Endothelial cell of umbilical vein (primary cell): Measurements from ENCODE around the gene ATP1A4. TPM values are rescaled to one million over a fixed set of nuclear protein-coding genes. Genes with fewer than 3 reads are reported as not detected.

Experiments
- BruUV-seq: library from RNA; stranded (reverse); fragments of 400-500 nt; replicated peaks from 2 replicates; lab custom pipeline; 2021; lab: Mats Ljungman, UMichigan
- CTCF ChIA-PET: fragments of 300-600, 350-600 bp; sonication (Branson Sonifier 250); formaldehyde crosslinking; loops from one replicate; lab custom pipeline; 2021; ENCODE audit warnings: antibody characterized with exemption, inconsistent platforms; lab: Charles Lee
- POLR2A ChIA-PET: fragments of 300-600, 350-600 bp; sonication (Branson Sonifier 250); formaldehyde crosslinking; loops from one replicate; lab custom pipeline; 2021; ENCODE audit warnings: antibody characterized with exemption, inconsistent platforms; lab: Charles Lee
- DNase-seq: peaks from one replicate; pipeline ENCODE4 v3.0.0-alpha.2; 2011; ENCODE audit warnings: low read depth, low spot score
- FAIRE-seq: peaks from 2 replicates; lab custom pipeline; 2011; peaks lifted over from hg19 to GRCh38; lab: Jason Lieb, UNC
- H2AFZ ChIP-seq: 2 replicates; pipeline ENCODE4 v1.6.0; 2012; ENCODE audit warnings: low read depth, low read length, control low read depth, inconsistent platforms
- H3K27ac ChIP-seq: 2 replicates; pipeline ENCODE4 v1.5.1; 2011; ENCODE audit warnings: low read depth, mild to moderate bottlenecking, control low read depth, low read length, moderate library complexity; ENCODE audit not compliant: insufficient read depth
- H3K27me3 ChIP-seq, 2 experiments: 2 replicates each; pipeline versions ENCODE4 v1.6.0 to v1.6.1; 2011; ENCODE audit warnings: low read length in 2 of 2, mixed read lengths in 1 of 2; ENCODE audit not compliant: control insufficient read depth in 2 of 2, insufficient read depth in 2 of 2
- H3K36me3 ChIP-seq, 2 experiments: 2 replicates in 1 of 2; 3 replicates in 1 of 2; pipeline ENCODE4 v1.5.1; 2011; ENCODE audit warnings: low read length in 2 of 2, mild to moderate bottlenecking in 1 of 2, moderate library complexity in 1 of 2; ENCODE audit not compliant: control insufficient read depth in 2 of 2, insufficient read depth in 2 of 2; ENCODE audit errors: extremely low read depth in 1 of 2
- H3K4me1 ChIP-seq: 3 replicates; pipeline ENCODE4 v1.5.1; 2011; ENCODE audit warnings: mild to moderate bottlenecking, low read length; ENCODE audit not compliant: control insufficient read depth, insufficient read depth; ENCODE audit errors: extremely low read depth
- H3K4me2 ChIP-seq: 2 replicates; pipeline ENCODE4 v1.6.1; 2011; ENCODE audit warnings: low read length, control low read depth, mixed read lengths; ENCODE audit not compliant: insufficient read depth
- H3K4me3 ChIP-seq, 3 experiments: fragments of 200-600 bp in 1 of 3; sonication (generic), shearing (Covaris generic) in 1 of 3; replicated peaks in 1 of 3; 2 replicates each; pipeline ENCODE4 v1.5.1; 2011 to 2016; ENCODE audit warnings: control low read depth in 3 of 3, low read length in 3 of 3, mild to moderate bottlenecking in 2 of 3, inconsistent platforms in 1 of 3, low read depth in 1 of 3, moderate library complexity in 1 of 3; ENCODE audit not compliant: insufficient read depth in 1 of 3
- H3K79me2 ChIP-seq: 2 replicates; pipeline ENCODE4 v1.6.0; 2012; ENCODE audit warnings: low read length, inconsistent platforms; ENCODE audit not compliant: control insufficient read depth, insufficient read depth
- H3K9ac ChIP-seq: replicated peaks from 2 replicates; pipeline ENCODE3; 2011; ENCODE audit warnings: low read length, control low read depth; ENCODE audit not compliant: insufficient read depth; ENCODE audit errors: extremely low read depth
- H3K9me1 ChIP-seq: replicated peaks from 3 replicates; pipeline ENCODE4 v1.6.0; 2011; ENCODE audit warnings: mild to moderate bottlenecking, low read length; ENCODE audit not compliant: control insufficient read depth, insufficient read depth; ENCODE audit errors: extremely low read depth
- H3K9me3 ChIP-seq: replicated peaks from 2 replicates; pipeline ENCODE4 v1.5.1; 2012; ENCODE audit warnings: low read length, inconsistent platforms; ENCODE audit not compliant: control insufficient read depth, insufficient read depth
- H4K20me1 ChIP-seq: replicated peaks from 2 replicates; pipeline ENCODE3; 2011; ENCODE audit warnings: mild to moderate bottlenecking, low read length; ENCODE audit not compliant: control insufficient read depth, insufficient read depth; ENCODE audit errors: extremely low read depth
- EZH2 ChIP-seq: IDR thresholded peaks from 2 replicates; pipeline ENCODE4 v1.6.1; 2012; ENCODE audit warnings: borderline replicate concordance, low read depth, mild to moderate bottlenecking, moderate library complexity, low read length, inconsistent platforms; ENCODE audit not compliant: severe bottlenecking
- FOS ChIP-seq: IDR thresholded peaks from 2 replicates; pipeline ENCODE4 v1.6.1; 2011; ENCODE audit warnings: mild to moderate bottlenecking, low read length, moderate library complexity, borderline replicate concordance; ENCODE audit not compliant: insufficient read depth
- GATA2 ChIP-seq: IDR thresholded peaks from 2 replicates; pipeline ENCODE4 v1.7.0; 2011; ENCODE audit warnings: low read depth, mild to moderate bottlenecking, moderate library complexity, mixed read lengths, low read length; ENCODE audit not compliant: insufficient read length, insufficient read depth
- JUN ChIP-seq: IDR thresholded peaks from 2 replicates; pipeline ENCODE4 v1.6.1; 2011; ENCODE audit warnings: borderline replicate concordance, low read depth; ENCODE audit not compliant: insufficient read length, insufficient read depth
- MAX ChIP-seq: IDR thresholded peaks from 2 replicates; pipeline ENCODE4 v1.6.1; 2011; ENCODE audit not compliant: insufficient read depth, insufficient read length
- MYC ChIP-seq: IDR thresholded peaks from one replicate; pipeline ENCODE4 v1.6.1; 2011; ENCODE audit warnings: mild to moderate bottlenecking, low read depth, low read length
- POLR2A ChIP-seq: IDR thresholded peaks from 2 replicates; pipeline ENCODE4 v1.6.1; 2012; ENCODE audit warnings: low read depth, mild to moderate bottlenecking, control low read depth, low read length
- POLR2AphosphoS5 ChIP-seq: IDR thresholded peaks from 2 replicates; pipeline ENCODE4 v1.6.1; 2012; ENCODE audit warnings: low read depth, mild to moderate bottlenecking, control low read depth, low read length, moderate library complexity; ENCODE audit not compliant: insufficient read depth
- dilution Hi-C: fragments of 300-500 bp; cut with MboI; formaldehyde crosslinking; loops from one replicate; pipeline ENCODE4 v1.15.0; 2019; ENCODE audit warnings: low sequenced_read_pairs; ENCODE audit not compliant: extremely low pct_ligation_motif_present
- intact Hi-C: fragments of 100-400 bp; cut with micrococcal nuclease; formaldehyde crosslinking; loops from one replicate; pipeline ENCODE4 v1.10.0; 2022
- polyA plus RNA-seq, 4 experiments: library from polyadenylated mRNA; depleted of rRNA in 3 of 4; stranded (reverse) in 3 of 4; unstranded in 1 of 4; fragments of >200 nt; gene quantifications; 2 replicates each; pipeline versions ENCODE4 v1.2.1 to v1.2.3, GENCODE V29; 2011 to 2012; ENCODE audit warnings: missing spikeins in 1 of 4
- total RNA-seq: library from RNA; stranded (reverse); gene quantifications from 2 replicates; pipeline ENCODE4 v1.2.3, GENCODE V29; 2021
- TF ChIP-seq, protein P1 (sequence below), 2 donors: IDR thresholded peaks; 1 replicate in 1 of 2; 2 replicates in 1 of 2; pipeline ENCODE4 v1.5.1; 2011; ENCODE audit warnings: low read length in 2 of 2, mild to moderate bottlenecking in 2 of 2, moderate library complexity in 2 of 2, control low read depth in 1 of 2, inconsistent platforms in 1 of 2, low read depth in 1 of 2; ENCODE audit not compliant: insufficient read depth in 1 of 2; ENCODE audit errors: extremely low read depth in 1 of 2

ATP1A4 gene
- total and polyA plus RNA-seq, 2 donors (not counting 3 experiments of a cell fraction or from before 2014, with no cell fraction given) = not detected

DNA sequence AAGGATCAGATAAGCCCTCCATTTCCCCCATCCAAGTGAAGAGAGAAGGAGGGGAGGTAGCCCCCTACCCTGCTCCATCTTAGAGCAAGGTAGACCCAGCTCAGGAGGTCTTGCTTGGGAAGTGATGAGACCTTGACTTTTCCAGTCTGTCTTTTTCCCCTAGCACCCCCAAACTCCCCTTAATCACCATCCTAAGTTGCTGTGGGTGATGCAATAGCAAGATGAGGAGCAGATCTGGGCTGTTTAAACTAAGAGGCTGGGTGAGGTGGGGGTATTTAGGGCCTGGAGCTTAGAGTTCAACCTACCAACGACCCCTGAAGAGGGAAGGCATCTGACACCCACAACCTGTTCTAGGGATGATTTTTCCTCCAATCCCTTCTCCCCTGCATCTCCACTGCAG, 34.1 kb upstream of the ATP1A4 start:
- dilution Hi-C loops = no loop called here
- Histone ChIP-seq H3K9me1 (no peaks in the 10 kb centered on the region), H3K9me3 (no peaks in the 10 kb centered on the region), H4K20me1 (no peaks in the 10 kb centered on the region), H3K4me2 (no peak overlapping the region), H3K79me2 (no peaks in the 10 kb centered on the region), H3K4me1 (no peaks in the 10 kb centered on the region), H2AFZ (no peak overlapping the region), H3K9ac (no peak overlapping the region), H3K4me3 (no peak overlapping the region), H3K27me3 (peaks cover 21 to 24% of the 10 kb centered on the region in 2 experiments), H3K27ac (no peak overlapping the region), H3K36me3 (no peaks in the 10 kb centered on the region)
- TF ChIP-seq, protein P1, sequence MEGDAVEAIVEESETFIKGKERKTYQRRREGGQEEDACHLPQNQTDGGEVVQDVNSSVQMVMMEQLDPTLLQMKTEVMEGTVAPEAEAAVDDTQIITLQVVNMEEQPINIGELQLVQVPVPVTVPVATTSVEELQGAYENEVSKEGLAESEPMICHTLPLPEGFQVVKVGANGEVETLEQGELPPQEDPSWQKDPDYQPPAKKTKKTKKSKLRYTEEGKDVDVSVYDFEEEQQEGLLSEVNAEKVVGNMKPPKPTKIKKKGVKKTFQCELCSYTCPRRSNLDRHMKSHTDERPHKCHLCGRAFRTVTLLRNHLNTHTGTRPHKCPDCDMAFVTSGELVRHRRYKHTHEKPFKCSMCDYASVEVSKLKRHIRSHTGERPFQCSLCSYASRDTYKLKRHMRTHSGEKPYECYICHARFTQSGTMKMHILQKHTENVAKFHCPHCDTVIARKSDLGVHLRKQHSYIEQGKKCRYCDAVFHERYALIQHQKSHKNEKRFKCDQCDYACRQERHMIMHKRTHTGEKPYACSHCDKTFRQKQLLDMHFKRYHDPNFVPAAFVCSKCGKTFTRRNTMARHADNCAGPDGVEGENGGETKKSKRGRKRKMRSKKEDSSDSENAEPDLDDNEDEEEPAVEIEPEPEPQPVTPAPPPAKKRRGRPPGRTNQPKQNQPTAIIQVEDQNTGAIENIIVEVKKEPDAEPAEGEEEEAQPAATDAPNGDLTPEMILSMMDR (IDR thresholded peaks at IDR 0.05; ENCODE audit: extremely low read depth in 1 of 2, insufficient read depth in 1 of 2, low read depth in 1 of 2, low read length in 2 of 2) = no peak
- TF ChIP-seq POLR2AphosphoS5 (no peak), POLR2A (no peak), GATA2 (no peak), MYC (no peak), JUN (no peak), EZH2 (no peak), MAX (no peak), FOS (no peak)
- POLR2A ChIA-PET = no interaction called here
- intact Hi-C loops = no loop called here
- DNase-seq = no peak
- CTCF ChIA-PET = interaction anchor here (0.9 to 2.0 kb wide), 6 partner anchors 9 to 259 kb away, joined by 3 to 5 read pairs (median 3); no protein-coding TSS in a partner anchor
- FAIRE-seq = no peak
- BruUV-seq = no TSS peak
